Cardiac fibroblast (primary cell): Measurements from ENCODE around the gene CYP4F3.
A peak's percentile ranks its signal among the peaks of the same experiment; 100 is the strongest.

Experiments used
- DNase-seq, 2 donors: peaks; one replicate each; pipeline versions ENCODE4 v3.0.0 to v3.0.0-alpha.2; 2010; ENCODE audit warnings: low read depth in 2 of 2
- H3K4me3 ChIP-seq, 2 donors: replicated peaks in 1 of 2; 1 replicate in 1 of 2; 2 replicates in 1 of 2; pipeline ENCODE4 v1.5.1; 2011; ENCODE audit warnings: low read depth in 2 of 2, low read length in 2 of 2, mild to moderate bottlenecking in 2 of 2, moderate library complexity in 1 of 2
- TF ChIP-seq, protein P1 (sequence below): IDR thresholded peaks from one replicate; pipeline ENCODE4 v1.5.1; 2011; ENCODE audit warnings: low read depth, mild to moderate bottlenecking, low read length, inconsistent platforms

Gene CYP4F3

DNA sequence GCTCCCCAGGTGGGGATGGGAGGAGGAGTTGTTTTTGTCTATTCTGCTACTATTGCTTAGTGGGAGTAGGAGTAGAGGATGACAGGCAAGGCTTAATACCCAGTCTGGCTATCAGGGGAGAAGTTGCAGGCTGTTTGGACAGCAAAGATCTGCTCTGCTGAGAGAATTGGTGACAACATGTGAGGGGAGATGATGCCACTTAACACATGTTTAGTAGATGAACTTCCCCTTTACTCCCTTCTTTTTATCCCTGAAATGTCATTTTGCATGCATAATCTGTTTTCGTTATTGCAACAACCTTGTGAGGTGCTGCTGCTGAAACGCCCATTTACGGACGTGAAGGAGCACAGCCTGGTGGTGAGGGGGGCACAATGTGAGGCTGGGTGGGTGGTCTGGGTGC, 29.2 kb downstream of the CYP4F3 start:
- TF ChIP-seq, protein P1, sequence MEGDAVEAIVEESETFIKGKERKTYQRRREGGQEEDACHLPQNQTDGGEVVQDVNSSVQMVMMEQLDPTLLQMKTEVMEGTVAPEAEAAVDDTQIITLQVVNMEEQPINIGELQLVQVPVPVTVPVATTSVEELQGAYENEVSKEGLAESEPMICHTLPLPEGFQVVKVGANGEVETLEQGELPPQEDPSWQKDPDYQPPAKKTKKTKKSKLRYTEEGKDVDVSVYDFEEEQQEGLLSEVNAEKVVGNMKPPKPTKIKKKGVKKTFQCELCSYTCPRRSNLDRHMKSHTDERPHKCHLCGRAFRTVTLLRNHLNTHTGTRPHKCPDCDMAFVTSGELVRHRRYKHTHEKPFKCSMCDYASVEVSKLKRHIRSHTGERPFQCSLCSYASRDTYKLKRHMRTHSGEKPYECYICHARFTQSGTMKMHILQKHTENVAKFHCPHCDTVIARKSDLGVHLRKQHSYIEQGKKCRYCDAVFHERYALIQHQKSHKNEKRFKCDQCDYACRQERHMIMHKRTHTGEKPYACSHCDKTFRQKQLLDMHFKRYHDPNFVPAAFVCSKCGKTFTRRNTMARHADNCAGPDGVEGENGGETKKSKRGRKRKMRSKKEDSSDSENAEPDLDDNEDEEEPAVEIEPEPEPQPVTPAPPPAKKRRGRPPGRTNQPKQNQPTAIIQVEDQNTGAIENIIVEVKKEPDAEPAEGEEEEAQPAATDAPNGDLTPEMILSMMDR = no peak
- H3K4me3 ChIP-seq = no peak overlapping the region
- DNase-seq = no peak

DNA sequence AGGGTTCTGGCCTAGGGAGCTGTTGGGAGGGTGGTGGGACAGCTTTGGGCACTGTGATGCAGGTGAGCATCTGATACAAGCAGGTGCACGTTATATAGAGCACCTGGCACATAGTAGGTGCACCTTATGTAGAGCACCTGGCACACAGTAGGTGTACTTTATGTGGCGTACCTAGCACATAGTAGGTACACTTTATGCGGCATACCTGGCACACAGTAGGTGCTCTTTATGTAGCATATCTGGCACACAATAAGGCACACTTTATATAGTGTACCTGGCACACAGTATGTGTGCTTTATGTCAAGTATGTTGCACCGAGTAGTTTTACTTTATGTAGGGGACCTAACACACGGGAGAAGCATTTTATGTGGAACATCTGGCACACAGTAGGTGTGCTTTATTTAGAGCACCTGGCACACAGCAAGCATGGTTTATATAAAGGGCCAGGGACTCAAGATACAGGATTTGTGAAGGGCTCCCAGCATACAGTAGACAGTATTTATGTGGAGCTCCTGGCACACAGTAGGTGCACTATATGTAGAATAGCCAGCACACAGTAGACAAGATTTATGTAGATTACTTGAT, 30.6 kb downstream of the CYP4F3 start:
- no peak overlapping the region for H3K4me3 ChIP-seq
- TF ChIP-seq, protein P1 = no peak
- no peak for DNase-seq

DNA sequence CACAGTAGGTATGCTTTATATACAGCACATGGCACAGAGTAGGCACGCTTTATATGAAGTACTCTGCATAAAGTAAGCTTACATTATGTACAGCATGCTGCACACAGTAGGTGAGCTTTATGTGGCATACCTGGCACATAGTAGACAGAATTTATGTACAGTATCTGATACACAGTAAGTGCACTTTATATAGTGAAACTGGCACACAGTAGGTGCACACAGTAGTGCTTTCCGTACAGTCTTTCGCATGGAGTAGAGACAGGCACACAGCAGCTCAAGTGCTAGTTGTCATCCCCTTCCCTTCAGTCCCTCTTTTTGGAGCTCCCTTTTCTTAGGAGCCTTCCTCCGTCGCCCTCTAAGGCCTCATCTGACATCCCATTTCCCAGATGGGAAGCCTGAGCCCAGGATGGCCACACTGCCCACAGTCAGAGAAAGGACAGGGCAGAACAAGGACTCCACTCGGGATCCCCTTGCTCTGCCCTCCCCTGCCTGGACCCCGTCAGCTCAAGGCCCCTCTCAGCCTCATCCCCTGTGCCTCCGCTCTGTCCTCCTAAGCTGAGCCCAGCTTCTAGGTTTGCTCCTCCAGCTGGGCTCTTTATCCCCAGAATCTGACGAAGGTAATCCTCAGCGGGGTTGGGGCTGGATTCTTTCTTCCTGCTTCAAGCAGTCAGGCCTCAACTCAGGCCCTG, 31.3 kb downstream of the CYP4F3 start:
- TF ChIP-seq, protein P1 = no peak
- DNase-seq = no peak
- no peak overlapping the region for H3K4me3 ChIP-seq

DNA sequence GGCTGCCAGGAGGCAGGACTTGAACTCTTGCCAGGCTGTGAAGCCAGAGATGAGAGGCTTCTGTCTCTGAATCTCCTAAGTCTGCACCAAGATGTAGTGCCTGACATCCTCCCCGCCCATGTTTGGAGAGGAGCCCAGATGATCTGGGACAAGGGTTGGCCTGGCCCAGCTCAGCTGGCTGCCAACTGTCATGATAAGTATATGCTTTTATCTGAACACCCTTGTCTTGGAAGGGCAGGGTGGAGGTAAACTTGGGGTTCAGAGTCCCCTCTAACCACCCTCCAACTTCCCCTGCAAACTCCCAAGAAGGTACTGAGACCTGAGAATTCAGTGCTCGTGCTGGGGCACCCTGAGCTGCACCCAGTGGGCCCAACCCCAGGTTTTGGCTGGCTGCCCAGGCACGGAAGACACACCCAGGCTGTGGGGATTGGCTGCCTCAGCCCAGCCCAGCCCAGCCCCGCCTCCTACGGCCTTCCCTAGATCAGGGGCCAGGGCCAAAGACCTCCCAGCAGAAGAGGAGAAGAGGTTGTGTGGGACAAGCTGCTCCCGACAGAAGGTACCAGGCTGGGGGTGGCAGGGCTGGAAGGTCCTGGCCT, 32.0 kb downstream of the CYP4F3 start, which contains the start of gene CYP4F12:
Gene CYP4F12, plus strand, starts transcription at position 508 of the 596 bp plus-strand sequence. CDS start 443 bp downstream, outside the sequence.
- TF ChIP-seq, protein P1 = no peak
- DNase-seq = peak; percentile 25 to 67
- no peak within 1 kb of the TSS for H3K4me3 ChIP-seq

DNA sequence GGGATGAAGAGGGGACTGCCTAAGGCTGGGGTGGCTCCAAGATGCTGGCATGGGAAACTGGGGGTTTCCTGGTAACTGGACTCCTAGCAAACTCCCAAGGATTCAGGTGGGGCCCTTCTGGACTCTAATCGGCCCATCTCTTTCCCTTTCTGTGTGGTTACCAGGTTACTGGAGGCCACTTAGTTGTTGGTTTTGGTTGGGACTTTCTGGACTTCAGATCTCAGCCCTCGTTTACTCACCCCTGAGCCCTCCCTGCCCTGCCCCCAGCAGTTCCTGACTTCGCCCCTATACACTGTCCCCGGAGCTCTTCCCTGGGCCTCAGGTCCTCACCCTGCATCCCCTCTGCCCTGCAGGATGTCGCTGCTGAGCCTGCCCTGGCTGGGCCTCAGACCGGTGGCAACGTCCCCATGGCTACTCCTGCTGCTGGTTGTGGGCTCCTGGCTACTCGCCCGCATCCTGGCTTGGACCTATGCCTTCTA, 32.5 kb downstream of the CYP4F3 start:
- TF ChIP-seq, protein P1 = no peak
- DNase-seq = no peak
- H3K4me3 ChIP-seq = no peak overlapping the region

DNA sequence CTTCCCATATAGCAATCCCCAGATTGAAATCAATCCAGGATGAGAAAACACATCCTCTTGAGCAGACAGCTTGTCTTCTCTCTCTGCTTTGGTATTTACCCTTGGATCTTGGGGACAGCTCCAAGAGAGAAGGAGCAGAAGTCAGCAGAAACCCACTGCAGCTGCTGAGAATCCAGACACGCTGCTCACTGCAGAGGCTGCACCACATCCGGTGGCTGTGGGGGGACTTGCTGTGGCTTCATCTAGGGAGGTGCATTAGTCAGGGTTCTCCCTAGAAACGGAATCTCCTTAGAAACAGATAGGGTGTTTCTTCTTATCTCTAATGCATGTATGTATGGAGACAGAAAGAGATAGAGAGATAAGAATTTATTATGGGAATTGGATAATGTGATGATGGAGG, 34.9 kb downstream of the CYP4F3 start:
- no peak for DNase-seq
- no peak overlapping the region for H3K4me3 ChIP-seq
- TF ChIP-seq, protein P1 = no peak
